Right atrium auricular region (tissue), 2 donors: ENCODE measurements around the gene ANKRD45. TPM values are rescaled to one million over a fixed set of nuclear protein-coding genes. Genes with fewer than 3 reads are reported as not detected.
"Not testable (repeated sequence)": the region's sequence is repeated elsewhere in the genome, so short reads cannot be mapped to it uniquely, and the experiment has no call there.

ENCODE experiments used
- DNase-seq: peaks from one replicate; pipeline ENCODE4 v3.0.0-alpha.2; 2019; ENCODE audit warnings: low spot score
- H3K27ac ChIP-seq, 2 donors: fragments of 200-600 bp; sonication (generic); 1 replicate in 1 of 2; 2 replicates in 1 of 2; pipeline ENCODE4 v1.5.1; 2016 to 2019
- H3K27me3 ChIP-seq, 2 donors: fragments of 200-600 bp; sonication (generic); one replicate each; pipeline versions ENCODE4 v1.5.1 to v1.6.0; 2017 to 2019
- H3K36me3 ChIP-seq: fragments of 200-600 bp; sonication (generic); one replicate; pipeline ENCODE4 v1.5.1; 2016
- H3K4me1 ChIP-seq, 2 donors: fragments of 200-600 bp; sonication (generic); one replicate each; pipeline versions ENCODE4 v1.5.1 to v1.6.0; 2017 to 2019
- H3K4me3 ChIP-seq, 2 donors: fragments of 200-600 bp; sonication (generic); 1 replicate in 1 of 2; 2 replicates in 1 of 2; pipeline ENCODE4 v1.5.1; 2017 to 2019; ENCODE audit warnings: mild to moderate bottlenecking in 1 of 2, moderate library complexity in 1 of 2
- H3K9me3 ChIP-seq, 2 donors: fragments of 200-600 bp; sonication (generic); one replicate each; pipeline ENCODE4 v1.5.1; 2019
- CTCF ChIP-seq, 2 donors: fragments of 200-600 bp; sonication (generic); IDR thresholded peaks; one replicate each; pipeline ENCODE4 v1.5.1; 2019; ENCODE audit warnings: antibody characterized with exemption in 2 of 2
- total RNA-seq, 2 donors: library from RNA; depleted of rRNA; stranded (reverse); fragments of >200 nt; gene quantifications; one replicate each; pipeline ENCODE4 v1.1.0, GENCODE V29; 2016

The ANKRD45 gene
- total RNA-seq, 2 donors from 2014 or later, result 0.35 to 0.56 TPM

GRCh38 chr1:173682184-173682583 is 12.5 kb upstream of the ANKRD45 start:
- no peaks in the 10 kb centered on the region for H3K36me3 ChIP-seq
- no peak overlapping the region for H3K27ac ChIP-seq
- peaks cover 0 to 3% of the 10 kb centered on the region in 2 donors for H3K9me3 ChIP-seq
- DNase-seq, result no peak
- no peak overlapping the region for H3K4me3 ChIP-seq
- TF ChIP-seq CTCF (IDR thresholded peaks at IDR 0.05), result no peak
- H3K27me3 ChIP-seq, result no peaks in the 10 kb centered on the region
- H3K4me1 ChIP-seq, result no peaks in the 10 kb centered on the region

- DNase-seq, H3K27me3 ChIP-seq, H3K36me3 ChIP-seq, H3K4me1 ChIP-seq, H3K9me3 ChIP-seq, H3K27ac ChIP-seq, H3K4me3 ChIP-seq: not testable (repeated sequence)
Observed at GRCh38 chr1:173680152-173680551, 10.5 kb upstream of the ANKRD45 start.

DNA sequence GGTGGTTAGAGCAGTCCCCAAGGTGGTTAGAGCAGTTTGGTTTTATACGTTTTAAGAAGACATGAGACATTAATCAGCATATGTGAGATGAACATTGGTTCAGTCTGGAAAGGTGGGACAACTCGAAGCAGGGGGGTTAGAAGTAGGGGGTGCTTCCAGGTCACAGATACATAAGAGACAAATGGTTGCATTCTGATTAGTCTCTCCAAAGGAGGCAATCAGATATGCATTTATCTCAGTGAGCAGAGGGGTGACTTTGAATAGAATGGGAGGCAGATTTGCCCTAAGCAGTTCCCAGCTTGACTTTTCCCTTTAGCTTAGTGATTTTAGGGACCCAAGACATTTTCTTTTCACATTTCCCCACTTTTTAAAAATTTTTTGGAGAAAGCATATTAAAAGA is 4.8 kb upstream of the ANKRD45 start:
- not testable (repeated sequence) for H3K4me3 ChIP-seq, H3K9me3 ChIP-seq, H3K27ac ChIP-seq, H3K27me3 ChIP-seq, H3K4me1 ChIP-seq, H3K36me3 ChIP-seq, DNase-seq

DNA sequence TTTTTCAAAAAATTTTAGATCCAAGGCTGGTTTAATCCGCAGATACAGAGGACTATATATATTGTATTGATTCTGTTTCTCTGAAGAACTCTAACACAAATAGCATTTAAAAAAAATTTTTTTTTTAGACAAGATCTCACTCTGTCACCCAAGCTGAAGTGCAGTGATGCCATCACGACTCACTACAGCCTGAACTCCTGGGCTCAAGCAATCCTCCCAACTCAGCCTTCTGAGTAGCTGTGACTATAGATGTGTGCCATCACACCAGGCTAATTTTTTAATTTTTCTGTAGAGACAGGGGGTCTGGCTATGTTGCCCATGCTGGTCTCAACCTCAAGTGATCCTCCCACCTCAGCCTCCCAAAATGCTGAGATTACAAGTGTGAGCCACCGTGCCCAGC is 3.0 kb downstream of the ANKRD45 start:
- H3K9me3 ChIP-seq, result no peaks in the 10 kb centered on the region
- H3K36me3 ChIP-seq, result no peaks in the 10 kb centered on the region
- H3K27ac ChIP-seq, result no peak overlapping the region
- DNase-seq, result no peak
- H3K4me1 ChIP-seq, result peaks cover 0 to 10% of the 10 kb centered on the region in 2 donors
- H3K4me3 ChIP-seq, result no peak overlapping the region
- TF ChIP-seq CTCF (IDR thresholded peaks at IDR 0.05), result no peak
- no peaks in the 10 kb centered on the region for H3K27me3 ChIP-seq

DNA sequence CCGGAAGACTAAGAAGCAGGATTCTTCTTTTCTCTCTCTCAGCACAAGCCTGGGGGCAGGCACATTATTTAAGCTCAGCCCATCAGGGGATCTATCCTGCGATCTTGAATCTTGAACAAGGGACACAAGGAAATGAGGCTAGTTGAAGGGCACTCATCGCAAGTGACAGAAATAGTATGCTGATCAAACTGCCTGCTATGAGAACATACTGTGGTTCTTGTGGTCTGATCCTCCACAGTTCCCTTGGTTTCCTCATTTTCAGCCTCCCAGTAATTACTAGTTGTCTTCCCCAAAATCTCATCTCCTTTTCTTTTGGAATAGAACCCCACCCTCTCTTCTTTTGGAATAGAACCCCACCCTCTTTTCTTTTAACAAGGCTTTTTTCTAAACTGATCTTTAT is 6.5 kb downstream of the ANKRD45 start:
- H3K4me3 ChIP-seq, result no peak overlapping the region
- no peak overlapping the region for H3K27ac ChIP-seq
- no peaks in the 10 kb centered on the region for H3K27me3 ChIP-seq
- H3K9me3 ChIP-seq, result no peaks in the 10 kb centered on the region
- H3K36me3 ChIP-seq, result no peaks in the 10 kb centered on the region
- no peak for TF ChIP-seq CTCF (IDR thresholded peaks at IDR 0.05)
- no peak for DNase-seq
- H3K4me1 ChIP-seq, result no peaks in the 10 kb centered on the region

DNA sequence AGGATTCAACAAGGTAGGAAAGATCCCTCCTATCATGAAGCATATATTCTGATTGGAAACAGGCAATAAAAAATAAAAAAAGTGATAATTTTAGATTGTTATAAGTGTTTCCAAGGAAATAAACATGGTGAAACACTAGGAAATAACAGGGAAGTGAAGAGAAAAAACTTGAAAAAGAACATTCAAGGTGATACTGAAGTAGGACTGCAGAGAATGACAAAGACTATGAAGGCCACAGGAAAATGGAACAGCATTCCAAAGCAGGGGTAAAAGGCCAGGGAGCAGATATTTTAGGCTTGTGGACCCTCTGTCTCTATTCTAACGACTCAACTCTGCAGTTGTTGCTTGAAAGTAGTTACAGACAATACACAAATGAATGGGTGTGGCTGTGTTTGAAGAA is 7.9 kb downstream of the ANKRD45 start:
- no peak for DNase-seq
- no peaks in the 10 kb centered on the region for H3K27me3 ChIP-seq

More for the DNA sequence above, 7.9 kb downstream of the ANKRD45 start:
- Histone ChIP-seq H3K4me3 (no peak overlapping the region), H3K27ac (no peak overlapping the region), H3K36me3 (no peaks in the 10 kb centered on the region), H3K9me3 (no peaks in the 10 kb centered on the region), H3K4me1 (no peaks in the 10 kb centered on the region)
- no peak for TF ChIP-seq CTCF (IDR thresholded peaks at IDR 0.05)
